ENCODE measurements around the gene MAGEA8. TPM values are rescaled to one million over a fixed set of nuclear protein-coding genes. Genes with fewer than 3 reads are reported as not detected.
"Not testable (repeated sequence)": the region's sequence is repeated elsewhere in the genome, so short reads cannot be mapped to it uniquely, and the experiment has no call there.

Gene MAGEA8
- total RNA-seq, 2 donors from 2014 or later = not detected

- DNase-seq (ENCODE audit: low spot score); H3K4me3 ChIP-seq; H3K9me3 ChIP-seq; H3K4me1 ChIP-seq; H3K27ac ChIP-seq; H3K36me3 ChIP-seq; H3K27me3 ChIP-seq: not testable (repeated sequence)
Observed at GRCh38 chrX:149928635-149929034, 47.7 kb downstream of the MAGEA8 start.

DNA sequence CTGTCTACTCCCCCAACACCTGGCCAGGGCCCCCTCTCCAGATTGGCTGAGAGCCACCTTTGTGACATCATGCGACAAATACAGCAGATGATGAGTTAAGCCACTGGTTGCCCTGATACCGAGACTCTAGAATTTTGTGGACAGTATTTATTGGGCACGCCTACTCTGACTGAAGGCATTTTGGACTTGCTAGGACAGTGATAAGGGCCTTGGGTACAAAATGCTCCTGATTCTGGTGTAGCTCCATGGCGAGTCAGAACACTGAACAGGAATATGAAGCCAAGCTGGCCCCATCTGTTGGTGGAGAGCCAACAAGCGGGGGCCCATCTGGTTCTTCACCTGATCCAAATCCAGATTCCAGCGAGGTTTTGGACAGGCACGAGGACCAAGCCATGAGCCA, 48.4 kb downstream of the MAGEA8 start, which contains the start of gene HSFX4:
TSS of gene HSFX4 (plus strand) at position 174 of the 400 bp plus-strand sequence. CDS start at position 246, 72 bp downstream.
- not testable (repeated sequence) for H3K4me3 ChIP-seq; H3K27ac ChIP-seq; DNase-seq (ENCODE audit: low spot score); H3K27me3 ChIP-seq; H3K36me3 ChIP-seq; H3K4me1 ChIP-seq; H3K9me3 ChIP-seq

DNA sequence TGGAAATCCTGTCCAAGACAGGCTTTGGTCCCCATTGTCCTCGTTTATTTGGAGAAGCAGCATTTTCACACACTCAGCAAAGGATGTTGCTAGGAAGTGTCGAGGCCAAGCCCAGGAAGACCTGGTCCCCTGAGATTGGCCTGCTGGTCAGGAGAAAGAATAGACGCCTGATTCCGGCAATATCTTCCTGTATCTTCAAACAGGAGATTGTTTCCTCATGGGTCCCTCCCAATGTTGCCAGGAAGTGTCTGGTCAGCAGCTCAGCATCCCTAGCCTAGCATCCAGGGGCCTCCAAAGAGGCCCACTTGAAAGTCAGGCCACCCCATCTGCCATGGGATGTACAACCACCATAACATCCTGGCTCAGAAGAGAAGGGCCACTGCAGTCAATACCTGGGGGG, 50.4 kb downstream of the MAGEA8 start:
- not testable (repeated sequence) for H3K9me3 ChIP-seq; H3K4me3 ChIP-seq; H3K36me3 ChIP-seq; DNase-seq (ENCODE audit: low spot score); H3K27ac ChIP-seq; H3K4me1 ChIP-seq; H3K27me3 ChIP-seq

- not testable (repeated sequence) for H3K27me3 ChIP-seq; H3K9me3 ChIP-seq; H3K27ac ChIP-seq; H3K36me3 ChIP-seq; DNase-seq (ENCODE audit: low spot score); H3K4me1 ChIP-seq; H3K4me3 ChIP-seq
Observed at GRCh38 chrX:149932150-149932549, 51.2 kb downstream of the MAGEA8 start.

DNA sequence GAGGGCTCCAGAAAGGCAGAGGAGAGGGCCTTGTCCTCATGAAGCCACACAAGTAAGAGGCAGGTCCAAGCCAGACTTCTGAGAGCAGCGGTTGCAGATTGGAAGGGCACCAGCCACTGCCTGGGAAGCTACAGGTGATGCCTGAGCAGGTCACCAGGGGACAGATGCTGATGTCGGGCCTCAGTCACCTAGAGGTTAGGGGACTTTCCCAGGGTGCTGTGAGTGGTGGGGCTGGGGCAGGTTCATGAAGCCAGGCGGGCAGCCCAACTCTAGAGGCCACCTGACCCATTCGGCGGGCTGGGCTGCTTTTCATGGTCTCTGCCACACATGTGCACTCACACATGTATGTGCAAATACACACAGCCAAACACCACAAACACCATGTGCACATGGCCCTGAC, 52.0 kb downstream of the MAGEA8 start:
- H3K27ac ChIP-seq; H3K4me1 ChIP-seq; DNase-seq (ENCODE audit: low spot score); H3K4me3 ChIP-seq; H3K27me3 ChIP-seq; H3K9me3 ChIP-seq; H3K36me3 ChIP-seq: not testable (repeated sequence)

DNA sequence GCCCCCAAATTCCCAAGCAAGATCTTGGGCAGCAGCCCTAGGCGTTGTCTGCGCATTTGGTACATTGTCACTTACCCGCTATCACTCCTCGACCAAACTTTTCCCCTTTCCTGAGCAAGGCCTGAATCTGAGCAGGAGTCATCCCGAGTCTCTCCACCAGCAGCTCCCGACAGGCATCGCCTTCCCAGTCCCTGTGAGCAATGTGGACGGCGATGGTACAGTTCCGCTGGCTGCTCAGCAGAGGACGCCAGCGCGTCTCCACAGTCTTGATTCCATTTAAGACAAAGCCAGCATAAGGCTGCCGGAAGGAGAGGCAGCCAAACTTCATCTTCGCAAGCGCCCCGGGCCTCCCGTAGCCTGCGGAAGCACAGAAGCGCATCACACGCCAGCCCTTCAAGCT, 52.6 kb downstream of the MAGEA8 start:
- not testable (repeated sequence) for H3K4me3 ChIP-seq; H3K4me1 ChIP-seq; H3K27ac ChIP-seq; H3K9me3 ChIP-seq; DNase-seq (ENCODE audit: low spot score); H3K36me3 ChIP-seq; H3K27me3 ChIP-seq

Other genes with a start within 250 kb of the MAGEA8 start
- 10 to 100 TPM; 37.0 to 37.2 TPM for gene TMEM185A, start 249.4 kb upstream of the MAGEA8 start, total RNA-seq
- not detected for gene MAGEA11, start 169.1 kb upstream of the MAGEA8 start, total RNA-seq
- 1 to 10 TPM; 1.4 to 1.8 TPM for gene HSFX1, start 107.1 kb upstream of the MAGEA8 start, total RNA-seq
- gene MAGEA9, start 99.3 kb upstream of the MAGEA8 start, total RNA-seq = not detected
- not detected for gene HSFX4, start 48.4 kb downstream of the MAGEA8 start, total RNA-seq
- gene EOLA2, start 57.3 kb downstream of the MAGEA8 start, total RNA-seq = 10 to 100 TPM; 15.4 to 22.2 TPM